Smooth muscle cell (in vitro differentiated cells): Measurements from ENCODE around the gene TULP1. TPM values are rescaled to one million over a fixed set of nuclear protein-coding genes. Genes with fewer than 3 reads are reported as not detected.

Experiments
- DNase-seq: peaks from one replicate; lab custom pipeline; 2025; ENCODE audit not compliant: unreplicated experiment; lab: John Stamatoyannopoulos, UW
- H2AFZ ChIP-seq: fragments of 200-600 bp; sonication (generic); 2 replicates; pipeline ENCODE4 v1.6.0; 2016; ENCODE audit warnings: antibody characterized with exemption, low read depth, mild to moderate bottlenecking
- H3F3A ChIP-seq: fragments of 200-600 bp; sonication (generic); 2 replicates; pipeline ENCODE4 v1.6.0; 2017; ENCODE audit warnings: antibody characterized with exemption, low read depth
- H3K27ac ChIP-seq: fragments of 200-600 bp; sonication (generic); 2 replicates; pipeline ENCODE4 v1.5.1; 2016; ENCODE audit warnings: low read depth, mild to moderate bottlenecking
- H3K27me3 ChIP-seq: fragments of 200-600 bp; sonication (generic); 2 replicates; pipeline ENCODE4 v1.6.1; 2016; ENCODE audit warnings: low read depth, mild to moderate bottlenecking
- H3K36me3 ChIP-seq: fragments of 200-600 bp; sonication (generic); 2 replicates; pipeline ENCODE4 v1.5.1; 2016; ENCODE audit warnings: low read depth
- H3K4me1 ChIP-seq: fragments of 200-600 bp; sonication (generic); 2 replicates; pipeline ENCODE4 v1.5.1; 2016; ENCODE audit warnings: low read depth
- H3K4me2 ChIP-seq: fragments of 200-600 bp; sonication (generic); 2 replicates; pipeline ENCODE4 v1.6.0; 2016; ENCODE audit warnings: mild to moderate bottlenecking
- H3K4me3 ChIP-seq: fragments of 200-600 bp; sonication (generic); 2 replicates; pipeline ENCODE4 v1.5.1; 2016; ENCODE audit warnings: mild to moderate bottlenecking
- H3K79me2 ChIP-seq: fragments of 200-600 bp; sonication (generic); 2 replicates; pipeline ENCODE4 v1.6.0; 2016; ENCODE audit warnings: low read depth, mild to moderate bottlenecking
- H3K9ac ChIP-seq: fragments of 200-600 bp; sonication (generic); 2 replicates; pipeline ENCODE4 v1.6.0; 2016; ENCODE audit warnings: low read depth
- H3K9me3 ChIP-seq: fragments of 200-600 bp; sonication (generic); replicated peaks from 2 replicates; pipeline ENCODE4 v1.5.1; 2016; ENCODE audit warnings: low read depth
- H4K20me1 ChIP-seq: fragments of 200-600 bp; sonication (generic); 2 replicates; pipeline ENCODE4 v1.6.0; 2016; ENCODE audit warnings: low read depth
- CTCF ChIP-seq: fragments of 200-600 bp; sonication (generic); IDR thresholded peaks from 2 replicates; pipeline ENCODE4 v1.5.1; 2017; ENCODE audit warnings: borderline replicate concordance, mild to moderate bottlenecking, antibody characterized with exemption; ENCODE audit not compliant: insufficient read depth, poor library complexity, severe bottlenecking
- WGBS: methylation state at CpG from one replicate; pipeline ENCODE4 v1.1.7; 2016; ENCODE audit warnings: low lambda C conversion rate; 5-methylcytosine and 5-hydroxymethylcytosine counted together
- polyA plus RNA-seq: library from polyadenylated mRNA; unstranded; fragments of >200 nt; fragmentation: Nextera tagmentation; extraction: Ambion mirVana; gene quantifications from 2 replicates; pipeline ENCODE4 v1.2.1, GENCODE V29; 2016
- total RNA-seq: library from RNA; depleted of rRNA; stranded (reverse); fragments of >200 nt; gene quantifications from 2 replicates; pipeline ENCODE4 v1.2.3, GENCODE V29; 2014

Gene TULP1
- total and polyA plus RNA-seq, 2 experiments from 2014 or later = 0.26 to 0.31 TPM

GRCh38 chr6:35471836-35472345, 40.8 kb downstream of the TULP1 start:
- Histone ChIP-seq H3K79me2 (peaks cover 27% of the 10 kb centered on the region), H4K20me1 (peaks cover 63% of the 10 kb centered on the region), H3K27ac (peak overlapping the region; percentile 95), H3K27me3 (no peaks in the 10 kb centered on the region), H3K4me2 (peak overlapping the region; percentile 30), H2AFZ (no peak overlapping the region), H3K4me3 (no peak overlapping the region), H3K36me3 (no peaks in the 10 kb centered on the region), H3K9ac (no peak overlapping the region), H3F3A (peaks cover 38% of the 10 kb centered on the region), H3K9me3 (no peaks in the 10 kb centered on the region), H3K4me1 (peaks cover 19% of the 10 kb centered on the region)
- no peak for TF ChIP-seq CTCF
- 61% methylated on average over 8 of the region's 8 CpGs for WGBS
- no peak for DNase-seq

GRCh38 chr6:35470663-35471120, 42.0 kb downstream of the TULP1 start:
- no peaks in the 10 kb centered on the region for H3K9me3 ChIP-seq
- peak overlapping the region; percentile 95 for H3K27ac ChIP-seq
- no peaks in the 10 kb centered on the region for H3K36me3 ChIP-seq
- TF ChIP-seq CTCF = no peak
- H3K4me2 ChIP-seq = peak overlapping the region; percentile 95
- no peak overlapping the region for H2AFZ ChIP-seq
- H3K4me1 ChIP-seq = peaks cover 19% of the 10 kb centered on the region
- H3F3A ChIP-seq = peaks cover 38% of the 10 kb centered on the region
- H3K27me3 ChIP-seq = no peaks in the 10 kb centered on the region
- peak overlapping the region; percentile 97 for H3K9ac ChIP-seq
- 50% methylated on average over 3 of the region's 3 CpGs for WGBS
- DNase-seq = no peak
- peak overlapping the region; percentile 90 for H3K4me3 ChIP-seq
- H3K79me2 ChIP-seq = peaks cover 27% of the 10 kb centered on the region
- peaks cover 63% of the 10 kb centered on the region for H4K20me1 ChIP-seq

GRCh38 chr6:35469751-35470662, 42.7 kb downstream of the TULP1 start:
- no peaks in the 10 kb centered on the region for H3K9me3 ChIP-seq
- H3K27ac ChIP-seq = peak overlapping the region; percentile 95
- WGBS = 30% methylated on average over 18 of the region's 18 CpGs
- peaks cover 27% of the 10 kb centered on the region for H3K79me2 ChIP-seq
- H4K20me1 ChIP-seq = peaks cover 63% of the 10 kb centered on the region
- peaks cover 19% of the 10 kb centered on the region for H3K4me1 ChIP-seq
- no peaks in the 10 kb centered on the region for H3K36me3 ChIP-seq
- no peak overlapping the region for H2AFZ ChIP-seq
- H3K4me3 ChIP-seq = peak overlapping the region; percentile 90
- DNase-seq = no peak
- H3F3A ChIP-seq = peaks cover 38% of the 10 kb centered on the region
- TF ChIP-seq CTCF = no peak
- H3K9ac ChIP-seq = peak overlapping the region; percentile 97
- peak overlapping the region; percentile 95 for H3K4me2 ChIP-seq
- no peaks in the 10 kb centered on the region for H3K27me3 ChIP-seq
